Natural killer cell (primary cell): ENCODE measurements around the gene GPLD1. TPM values are rescaled to one million over a fixed set of nuclear protein-coding genes. Genes with fewer than 3 reads are reported as not detected.
"Not testable (repeated sequence)": the region's sequence is repeated elsewhere in the genome, so short reads cannot be mapped to it uniquely, and the experiment has no call there.

Source experiments
- ATAC-seq, 3 donors: fragments of 150-1000 bp in 2 of 3; fragments of 200-7000 bp in 1 of 3; cut with Tn5 transposase; 1 replicate in 1 of 3; 2 replicates in 2 of 3; pipeline ENCODE4 v1.10.0; 2021; ENCODE audit warnings: mild to moderate bottlenecking in 2 of 3, moderate library complexity in 2 of 3
- DNase-seq, 2 donors: peaks; one replicate each; pipeline versions ENCODE4 v3.0.0 to v3.0.0-alpha.2; 2013 to 2021; ENCODE audit warnings: mixed read lengths in 1 of 2
- H3K27ac ChIP-seq: one replicate; pipeline ENCODE4 v1.5.1; 2013; ENCODE audit warnings: mild to moderate bottlenecking, low read length
- H3K27me3 ChIP-seq: one replicate; pipeline ENCODE4 v1.6.1; 2013; ENCODE audit warnings: low read length; ENCODE audit not compliant: control insufficient read depth, insufficient read depth
- H3K36me3 ChIP-seq: one replicate; pipeline ENCODE4 v1.6.1; 2013; ENCODE audit warnings: low read length; ENCODE audit not compliant: control insufficient read depth, insufficient read depth
- H3K4me1 ChIP-seq: one replicate; pipeline ENCODE4 v1.6.1; 2013; ENCODE audit warnings: low read length; ENCODE audit not compliant: control insufficient read depth, insufficient read depth
- H3K4me3 ChIP-seq: one replicate; pipeline ENCODE4 v1.5.1; 2013; ENCODE audit warnings: low read length
- H3K9me3 ChIP-seq: one replicate; pipeline ENCODE4 v1.6.1; 2013; ENCODE audit warnings: low read length; ENCODE audit not compliant: control insufficient read depth, insufficient read depth
- H3K27ac Mint-ChIP-seq, 2 donors: one replicate each; pipeline ENCODE4 v1.8.0; 2022; ENCODE audit warnings: mild to moderate bottlenecking in 2 of 2, mixed read lengths in 2 of 2, moderate library complexity in 1 of 2
- H3K27me3 Mint-ChIP-seq, 2 donors: one replicate each; pipeline ENCODE4 v1.8.0; 2022; ENCODE audit warnings: low read depth in 2 of 2, mixed read lengths in 2 of 2
- H3K36me3 Mint-ChIP-seq: one replicate; pipeline ENCODE4 v1.8.0; 2022; ENCODE audit warnings: mixed read lengths
- H3K4me1 Mint-ChIP-seq, 2 donors: one replicate each; pipeline ENCODE4 v1.8.0; 2022; ENCODE audit warnings: mixed read lengths in 2 of 2
- H3K4me3 Mint-ChIP-seq: one replicate; pipeline ENCODE4 v1.8.0; 2022; ENCODE audit warnings: mild to moderate bottlenecking, moderate library complexity, mixed read lengths
- H3K9me3 Mint-ChIP-seq, 2 donors: one replicate each; pipeline ENCODE4 v1.8.0; 2022; ENCODE audit warnings: mixed read lengths in 2 of 2
- CTCF ChIP-seq: fragments of 200-600 bp; IDR thresholded peaks from one replicate; pipeline ENCODE4 v1.8.0; 2022; ENCODE audit warnings: antibody characterized with exemption
- WGBS: methylation state at CpG from one replicate; pipeline ENCODE4 v1.1.7; 2013; ENCODE audit warnings: missing lambda C conversion rate; ENCODE audit not compliant: insufficient coverage; 5-methylcytosine and 5-hydroxymethylcytosine counted together
- intact Hi-C: fragments of 100-400 bp; cut with micrococcal nuclease; formaldehyde crosslinking; loops from one replicate; pipeline ENCODE4 v1.14.2; 2022
- total RNA-seq, 4 donors: library from RNA; stranded (reverse); fragments of 120-200 nt in 1 of 4; gene quantifications; one replicate each; pipeline versions ENCODE4 v1.2.3 to v1.2.4, GENCODE V29; 2013 to 2022

GPLD1 gene
- total RNA-seq, 3 donors from 2014 or later (not counting 1 experiment from before 2014, with no cell fraction given): 0.86 to 1.3 (median 0.88) TPM

- Mint-ChIP-seq H3K4me3 (peak overlapping the region; percentile 98), H3K27me3 (peaks cover 13 to 22% of the 10 kb centered on the region in 2 donors), H3K27ac (peak overlapping the region; percentile 84 to 87), H3K9me3 (no peaks in the 10 kb centered on the region), H3K4me1 (peaks cover 18% of the 10 kb centered on the region in 2 donors), H3K36me3 (no peaks in the 10 kb centered on the region)
- H3K27ac ChIP-seq: no peak overlapping the region
- H3K27me3 ChIP-seq: no peaks in the 10 kb centered on the region
- intact Hi-C loops: no loop called here
- no peak for DNase-seq
- peaks cover 10% of the 10 kb centered on the region for H3K4me1 ChIP-seq
- H3K36me3 ChIP-seq: peaks cover 15% of the 10 kb centered on the region
- no peak for ATAC-seq
- 13% methylated on average over 12 of the region's 12 CpGs for WGBS
- peak overlapping the region; percentile 74 for H3K4me3 ChIP-seq
- H3K9me3 ChIP-seq: no peaks in the 10 kb centered on the region
- no peak for TF ChIP-seq CTCF
Measured at GRCh38 chr6:24403501-24403824, 85.9 kb downstream of the GPLD1 start.

- peaks cover 10% of the 10 kb centered on the region for H3K4me1 ChIP-seq
- H3K27ac Mint-ChIP-seq: peak within 1 kb of the TSS; percentile 84 to 87
- H3K27me3 ChIP-seq: no peaks in the 10 kb centered on the region
- H3K4me3 ChIP-seq: peak within 1 kb of the TSS; percentile 74
- no peaks in the 10 kb centered on the region for H3K9me3 ChIP-seq
- intact Hi-C loops: no loop called here
- no peaks in the 10 kb centered on the region for H3K36me3 Mint-ChIP-seq
- no peaks in the 10 kb centered on the region for H3K9me3 Mint-ChIP-seq
- TF ChIP-seq CTCF: no peak
- H3K4me1 Mint-ChIP-seq: peaks cover 18% of the 10 kb centered on the region in 2 donors
- DNase-seq (peak; percentile 62 to 89), ATAC-seq (peak; percentile 89 to 94 (median 92))
- H3K27me3 Mint-ChIP-seq: peaks cover 15 to 23% of the 10 kb centered on the region in 2 donors
- H3K27ac ChIP-seq: peak within 1 kb of the TSS; percentile 15
- WGBS: under 1% methylated on average over 63 of the region's 63 CpGs
- H3K36me3 ChIP-seq: peaks cover 11% of the 10 kb centered on the region
- H3K4me3 Mint-ChIP-seq: peak within 1 kb of the TSS; percentile 98
Measured at GRCh38 chr6:24402697-24403500, 86.5 kb downstream of the GPLD1 start, which contains the start of gene MRS2. MRS2 (plus strand) TSS chr6:24402936; CDS start chr6:24403047, 111 bp downstream.

- no peak for TF ChIP-seq CTCF
- Histone ChIP-seq H3K27ac (no peak overlapping the region), H3K9me3 (no peaks in the 10 kb centered on the region), H3K27me3 (no peaks in the 10 kb centered on the region), H3K36me3 (peaks cover 5% of the 10 kb centered on the region), H3K4me3 (no peak overlapping the region), H3K4me1 (peaks cover 10% of the 10 kb centered on the region)
- Mint-ChIP-seq H3K36me3 (no peaks in the 10 kb centered on the region), H3K4me3 (peak overlapping the region; percentile 9), H3K27ac (no peak overlapping the region), H3K9me3 (no peaks in the 10 kb centered on the region), H3K27me3 (peaks cover 25 to 37% of the 10 kb centered on the region in 2 donors), H3K4me1 (peaks cover 18% of the 10 kb centered on the region in 2 donors)
- intact Hi-C loops: no loop called here
- ATAC-seq (no peak), DNase-seq (no peak)
- WGBS: 88% methylated on average over 4 of the region's 4 CpGs
Measured at GRCh38 chr6:24401458-24401857, 87.9 kb downstream of the GPLD1 start.

GRCh38 chr6:24400045-24401039, 89.0 kb downstream of the GPLD1 start:
- H3K36me3 Mint-ChIP-seq, H3K36me3 ChIP-seq, H3K27me3 ChIP-seq, H3K4me3 ChIP-seq, H3K9me3 Mint-ChIP-seq, intact Hi-C loops, H3K27ac ChIP-seq, ATAC-seq, H3K27ac Mint-ChIP-seq, H3K9me3 ChIP-seq, H3K4me3 Mint-ChIP-seq, DNase-seq: not testable (repeated sequence)
- peaks cover 30 to 43% of the 10 kb centered on the region in 2 donors for H3K27me3 Mint-ChIP-seq
- 43% methylated on average over 13 of the region's 17 CpGs for WGBS
- peaks cover 15 to 18% of the 10 kb centered on the region in 2 donors for H3K4me1 Mint-ChIP-seq
- peaks cover 10% of the 10 kb centered on the region for H3K4me1 ChIP-seq
